Stimulated activated effector memory CD8-positive, alpha-beta T cell treated with anti-CD3 and anti-CD28 coated beads, Interleukin-12 subunit alpha, Interleukin-12 subunit beta, amount 100 ng/mL, for 72 hours (primary cell): ENCODE data around the gene ACKR3.
A peak's percentile ranks its signal among the peaks of the same experiment; 100 is the strongest.

Source experiments
- ATAC-seq: fragments of 150-1000 bp; cut with Tn5 transposase; 2 replicates; pipeline ENCODE4 v1.10.0; 2021
- DNase-seq, 2 donors: peaks; one replicate each; pipeline ENCODE4 v3.0.0; 2021 to 2022; ENCODE audit warnings: low spot score in 2 of 2
- H3K27ac Mint-ChIP-seq: one replicate; pipeline ENCODE4 v1.8.0; 2022; ENCODE audit warnings: mild to moderate bottlenecking, mixed read lengths
- H3K36me3 Mint-ChIP-seq: one replicate; pipeline ENCODE4 v1.8.0; 2022; ENCODE audit warnings: mild to moderate bottlenecking, mixed read lengths
- H3K4me1 Mint-ChIP-seq: one replicate; pipeline ENCODE4 v1.8.0; 2022; ENCODE audit warnings: mixed read lengths
- H3K4me3 Mint-ChIP-seq: one replicate; pipeline ENCODE4 v1.8.0; 2022; ENCODE audit warnings: mild to moderate bottlenecking, mixed read lengths
- H3K9me3 Mint-ChIP-seq: one replicate; pipeline ENCODE4 v1.8.0; 2022; ENCODE audit warnings: mixed read lengths

The ACKR3 gene

GRCh38 chr2:236544362-236544761, 25.3 kb upstream of the ACKR3 start:
- ATAC-seq, result no peak
- no peak for DNase-seq
- Mint-ChIP-seq H3K9me3 (no peaks in the 10 kb centered on the region), H3K27ac (peak overlapping the region; percentile 84), H3K4me1 (peaks cover 91% of the 10 kb centered on the region), H3K36me3 (peaks cover 7% of the 10 kb centered on the region), H3K4me3 (peak overlapping the region; percentile 66)

GRCh38 chr2:236545248-236545658, 24.4 kb upstream of the ACKR3 start:
- H3K4me1 Mint-ChIP-seq, result peaks cover 91% of the 10 kb centered on the region
- ATAC-seq (no peak), DNase-seq (no peak)
- H3K9me3 Mint-ChIP-seq, result no peaks in the 10 kb centered on the region
- peak overlapping the region; percentile 84 for H3K27ac Mint-ChIP-seq
- H3K36me3 Mint-ChIP-seq, result peaks cover 7% of the 10 kb centered on the region
- peak overlapping the region; percentile 66 for H3K4me3 Mint-ChIP-seq

- Mint-ChIP-seq H3K9me3 (no peaks in the 10 kb centered on the region), H3K4me3 (peak overlapping the region; percentile 66), H3K4me1 (peaks cover 92% of the 10 kb centered on the region), H3K27ac (peak overlapping the region; percentile 84), H3K36me3 (peaks cover 7% of the 10 kb centered on the region)
- DNase-seq (no peak), ATAC-seq (peak; percentile 49)
Measured at GRCh38 chr2:236545814-236546480, 23.7 kb upstream of the ACKR3 start.

GRCh38 chr2:236546561-236547002, 23.0 kb upstream of the ACKR3 start:
- DNase-seq, result peak; percentile 27 to 70
- peak; percentile 83 for ATAC-seq

GRCh38 chr2:236547725-236548124, 21.9 kb upstream of the ACKR3 start:
- Mint-ChIP-seq H3K4me1 (peaks cover 97% of the 10 kb centered on the region), H3K9me3 (no peaks in the 10 kb centered on the region), H3K4me3 (peak overlapping the region; percentile 12), H3K36me3 (peaks cover 13% of the 10 kb centered on the region), H3K27ac (peak overlapping the region; percentile 57)
- DNase-seq (no peak), ATAC-seq (no peak)

More at GRCh38 chr2:236546561-236547002, 23.0 kb upstream of the ACKR3 start:
- Mint-ChIP-seq H3K36me3 (peaks cover 7% of the 10 kb centered on the region), H3K27ac (peak overlapping the region; percentile 84), H3K9me3 (no peaks in the 10 kb centered on the region), H3K4me3 (peak overlapping the region; percentile 66), H3K4me1 (peaks cover 92% of the 10 kb centered on the region)

- Mint-ChIP-seq H3K9me3 (no peaks in the 10 kb centered on the region), H3K36me3 (peaks cover 13% of the 10 kb centered on the region), H3K4me3 (peak overlapping the region; percentile 12), H3K4me1 (peaks cover 97% of the 10 kb centered on the region), H3K27ac (peak overlapping the region; percentile 57)
- ATAC-seq (no peak), DNase-seq (no peak)
Measured at GRCh38 chr2:236548179-236548921, 21.3 kb upstream of the ACKR3 start.

- peak overlapping the region; percentile 86 for H3K27ac Mint-ChIP-seq
- DNase-seq (no peak), ATAC-seq (no peak)
- H3K4me3 Mint-ChIP-seq, result no peak overlapping the region
- peaks cover 13% of the 10 kb centered on the region for H3K36me3 Mint-ChIP-seq
- H3K4me1 Mint-ChIP-seq, result peaks cover 97% of the 10 kb centered on the region
- H3K9me3 Mint-ChIP-seq, result peaks cover 5% of the 10 kb centered on the region
Measured at GRCh38 chr2:236549165-236549564, 20.5 kb upstream of the ACKR3 start.

- Mint-ChIP-seq H3K36me3 (peaks cover 6% of the 10 kb centered on the region), H3K4me3 (peak overlapping the region; percentile 56), H3K9me3 (peaks cover 7% of the 10 kb centered on the region), H3K4me1 (peaks cover 96% of the 10 kb centered on the region), H3K27ac (peak overlapping the region; percentile 83)
- ATAC-seq (no peak), DNase-seq (no peak)
Measured at GRCh38 chr2:236550290-236550689, 19.3 kb upstream of the ACKR3 start.

GRCh38 chr2:236550701-236551465, 18.7 kb upstream of the ACKR3 start:
- H3K4me3 Mint-ChIP-seq, result peak overlapping the region; percentile 56
- H3K9me3 Mint-ChIP-seq, result peaks cover 7% of the 10 kb centered on the region
- H3K36me3 Mint-ChIP-seq, result peaks cover 6% of the 10 kb centered on the region
- H3K27ac Mint-ChIP-seq, result peak overlapping the region; percentile 83
- H3K4me1 Mint-ChIP-seq, result peaks cover 96% of the 10 kb centered on the region
- peak; percentile 42 for ATAC-seq
- no peak for DNase-seq

- Mint-ChIP-seq H3K36me3 (peaks cover 6% of the 10 kb centered on the region), H3K4me1 (peaks cover 95% of the 10 kb centered on the region), H3K9me3 (peaks cover 7% of the 10 kb centered on the region), H3K4me3 (peak overlapping the region; percentile 56), H3K27ac (peak overlapping the region; percentile 83)
- DNase-seq, result no peak
- ATAC-seq, result no peak
Measured at GRCh38 chr2:236551471-236552211, 18.0 kb upstream of the ACKR3 start.

GRCh38 chr2:236552212-236552542, 17.4 kb upstream of the ACKR3 start:
- ATAC-seq, result peak; percentile 43

GRCh38 chr2:236552581-236553363, 16.9 kb upstream of the ACKR3 start:
- Mint-ChIP-seq H3K27ac (peak overlapping the region; percentile 83), H3K4me3 (peak overlapping the region; percentile 56), H3K4me1 (peaks cover 83% of the 10 kb centered on the region), H3K36me3 (peaks cover 6% of the 10 kb centered on the region), H3K9me3 (peaks cover 7% of the 10 kb centered on the region)
- DNase-seq (no peak), ATAC-seq (no peak)

More at GRCh38 chr2:236552212-236552542, 17.4 kb upstream of the ACKR3 start:
- no peak for DNase-seq
- Mint-ChIP-seq H3K4me3 (peak overlapping the region; percentile 56), H3K27ac (peak overlapping the region; percentile 83), H3K36me3 (peaks cover 6% of the 10 kb centered on the region), H3K4me1 (peaks cover 89% of the 10 kb centered on the region), H3K9me3 (peaks cover 7% of the 10 kb centered on the region)

- peak overlapping the region; percentile 38 for H3K4me3 Mint-ChIP-seq
- H3K27ac Mint-ChIP-seq, result no peak overlapping the region
- H3K36me3 Mint-ChIP-seq, result peaks cover 6% of the 10 kb centered on the region
- ATAC-seq (peak; percentile 47), DNase-seq (no peak)
- H3K4me1 Mint-ChIP-seq, result peaks cover 83% of the 10 kb centered on the region
- H3K9me3 Mint-ChIP-seq, result peaks cover 7% of the 10 kb centered on the region
Measured at GRCh38 chr2:236553522-236553921, 16.1 kb upstream of the ACKR3 start.

- H3K4me3 Mint-ChIP-seq, result no peak overlapping the region
- peaks cover 7% of the 10 kb centered on the region for H3K9me3 Mint-ChIP-seq
- H3K27ac Mint-ChIP-seq, result no peak overlapping the region
- DNase-seq (no peak), ATAC-seq (no peak)
- peaks cover 79% of the 10 kb centered on the region for H3K4me1 Mint-ChIP-seq
- H3K36me3 Mint-ChIP-seq, result peaks cover 6% of the 10 kb centered on the region
Measured at GRCh38 chr2:236554629-236555282, 14.9 kb upstream of the ACKR3 start.
